ENCODE results near the gene MRPS10. TPM values are rescaled to one million over a fixed set of nuclear protein-coding genes. Genes with fewer than 3 reads are reported as not detected.

MRPS10 gene
- total and polyA plus RNA-seq, 2 donors (not counting 1 experiment from before 2014, with no cell fraction given), result 10.5 to 26.4 TPM

GRCh38 chr6:42249279-42249678, 31.6 kb upstream of the MRPS10 start:
- no peaks in the 10 kb centered on the region for H3K27me3 Mint-ChIP-seq
- TF ChIP-seq EZH2 (IDR thresholded peaks at IDR 0.05; ENCODE audit: borderline replicate concordance, insufficient read depth, low read depth, low read length, poor library complexity, severe bottlenecking), result no peak
- TF ChIP-seq CTCF (IDR thresholded peaks at IDR 0.05), result no peak
- Histone ChIP-seq H3K4me1 (ENCODE audit: control insufficient read depth in 2 of 2, insufficient read depth in 2 of 2, low read length in 2 of 2) (no peaks in the 10 kb centered on the region), H3K4me2 (replicated peaks; ENCODE audit: low read depth, low read length, poor library complexity, severe bottlenecking) (no peak overlapping the region), H3K79me2 (ENCODE audit: control insufficient read depth, insufficient read depth, low read length) (no peaks in the 10 kb centered on the region), H3K27me3 (replicated peaks in 1 of 4; ENCODE audit: control extremely low read depth in 1 of 4, control insufficient read depth in 3 of 4, insufficient read depth in 4 of 4, low read length in 3 of 4) (no peaks in the 10 kb centered on the region), H3K27ac (ENCODE audit: low read length in 2 of 2) (no peak overlapping the region), H3K4me3 (ENCODE audit: control extremely low read depth in 1 of 5, extremely low read depth in 1 of 5, insufficient read depth in 1 of 5, low read depth in 2 of 5, low read length in 4 of 5) (no peak overlapping the region), H3K36me3 (replicated peaks in 1 of 2; ENCODE audit: control extremely low read depth in 1 of 2, control insufficient read depth in 1 of 2, extremely low read depth in 1 of 2, insufficient read depth in 2 of 2, low read length in 1 of 2) (no peaks in the 10 kb centered on the region), H3K9me3 (ENCODE audit: control extremely low read depth in 1 of 3, control insufficient read depth in 2 of 3, insufficient read depth in 1 of 3, low read length in 2 of 3) (no peaks in the 10 kb centered on the region), H4K20me1 (ENCODE audit: control insufficient read depth, insufficient read depth, low read length, poor library complexity, severe bottlenecking) (no peaks in the 10 kb centered on the region), H2AFZ (ENCODE audit: insufficient read depth, low read depth, low read length, poor library complexity, severe bottlenecking) (no peak overlapping the region), H3K9ac (ENCODE audit: low read length) (no peak overlapping the region)
- ATAC-seq (ENCODE audit: low read depth) (no peak), DNase-seq (no peak)
- intact Hi-C loops (cut with micrococcal nuclease), result no loop called here
- no peaks in the 10 kb centered on the region for H3K4me1 Mint-ChIP-seq
- WGBS (ENCODE audit: insufficient coverage), result 100% methylated on average over 3 of the region's 3 CpGs
- no peak overlapping the region for H3K4me3 Mint-ChIP-seq
- ChIA-PET CTCF (interaction anchor here (1.6 kb wide), 1 partner anchor 299 kb away, joined by 4 read pairs; no protein-coding TSS in a partner anchor), POLR2A (no interaction called here)
- no peaks in the 10 kb centered on the region for H3K9me3 Mint-ChIP-seq (ENCODE audit: insufficient read depth)
- H3K27ac Mint-ChIP-seq, result no peak overlapping the region

- ChIA-PET POLR2A (no interaction called here), CTCF (no interaction called here)
- no peak overlapping the region for H3K4me2 ChIP-seq (replicated peaks; ENCODE audit: low read depth, low read length, poor library complexity, severe bottlenecking)
- H3K27ac ChIP-seq (ENCODE audit: low read length in 2 of 2), result no peak overlapping the region
- Mint-ChIP-seq H3K9me3 (ENCODE audit: insufficient read depth) (no peaks in the 10 kb centered on the region), H3K4me3 (no peak overlapping the region), H3K27ac (no peak overlapping the region), H3K27me3 (no peaks in the 10 kb centered on the region), H3K4me1 (no peaks in the 10 kb centered on the region)
- no peaks in the 10 kb centered on the region for H3K9me3 ChIP-seq (ENCODE audit: control extremely low read depth in 1 of 3, control insufficient read depth in 2 of 3, insufficient read depth in 1 of 3, low read length in 2 of 3)
- no peaks in the 10 kb centered on the region for H3K79me2 ChIP-seq (ENCODE audit: control insufficient read depth, insufficient read depth, low read length)
- H3K4me3 ChIP-seq (ENCODE audit: control extremely low read depth in 1 of 5, extremely low read depth in 1 of 5, insufficient read depth in 1 of 5, low read depth in 2 of 5, low read length in 4 of 5), result no peak overlapping the region
- H3K27me3 ChIP-seq (replicated peaks in 1 of 4; ENCODE audit: control extremely low read depth in 1 of 4, control insufficient read depth in 3 of 4, insufficient read depth in 4 of 4, low read length in 3 of 4), result no peaks in the 10 kb centered on the region
- TF ChIP-seq EZH2 (IDR thresholded peaks at IDR 0.05; ENCODE audit: borderline replicate concordance, insufficient read depth, low read depth, low read length, poor library complexity, severe bottlenecking) (no peak), CTCF (IDR thresholded peaks at IDR 0.05) (no peak)
- H3K36me3 ChIP-seq (replicated peaks in 1 of 2; ENCODE audit: control extremely low read depth in 1 of 2, control insufficient read depth in 1 of 2, extremely low read depth in 1 of 2, insufficient read depth in 2 of 2, low read length in 1 of 2), result no peaks in the 10 kb centered on the region
- no peaks in the 10 kb centered on the region for H3K4me1 ChIP-seq (ENCODE audit: control insufficient read depth in 2 of 2, insufficient read depth in 2 of 2, low read length in 2 of 2)
- H4K20me1 ChIP-seq (ENCODE audit: control insufficient read depth, insufficient read depth, low read length, poor library complexity, severe bottlenecking), result no peaks in the 10 kb centered on the region
- intact Hi-C loops (cut with micrococcal nuclease), result no loop called here
- H3K9ac ChIP-seq (ENCODE audit: low read length), result no peak overlapping the region
- H2AFZ ChIP-seq (ENCODE audit: insufficient read depth, low read depth, low read length, poor library complexity, severe bottlenecking), result no peak overlapping the region
- ATAC-seq (ENCODE audit: low read depth), result no peak
- no peak for DNase-seq
- 100% methylated on average over 11 of the region's 11 CpGs for WGBS (ENCODE audit: insufficient coverage)
Observed at GRCh38 chr6:42243046-42243445, 25.4 kb upstream of the MRPS10 start.
